HUES6 (cell line): ENCODE measurements around the gene AMBP.

Experiments
- H3K27ac ChIP-seq: 2 replicates; pipeline ENCODE4 v1.7.0; 2013; ENCODE audit warnings: low read depth, mild to moderate bottlenecking, low read length, inconsistent platforms
- H3K27me3 ChIP-seq: 2 replicates; pipeline ENCODE4 v1.6.1; 2013; ENCODE audit warnings: low read length; ENCODE audit not compliant: control insufficient read depth, insufficient read depth
- H3K36me3 ChIP-seq: 2 replicates; pipeline ENCODE4 v1.6.1; 2013; ENCODE audit warnings: low read length; ENCODE audit not compliant: control insufficient read depth, insufficient read depth
- H3K4me1 ChIP-seq: 2 replicates; pipeline ENCODE4 v1.6.1; 2013; ENCODE audit warnings: low read length; ENCODE audit not compliant: control insufficient read depth, insufficient read depth
- H3K4me3 ChIP-seq: 2 replicates; pipeline ENCODE4 v1.5.1; 2013; ENCODE audit warnings: low read depth, low read length
- H3K9ac ChIP-seq: one replicate; pipeline ENCODE4 v1.6.1; 2013; ENCODE audit warnings: mild to moderate bottlenecking, low read length
- H3K9me3 ChIP-seq: 2 replicates; pipeline ENCODE4 v1.6.1; 2013; ENCODE audit warnings: low read depth, low read length; ENCODE audit not compliant: control insufficient read depth, insufficient read depth

The AMBP gene

GRCh38 chr9:114014044-114014443, 64.1 kb downstream of the AMBP start:
- Histone ChIP-seq H3K4me3 (no peak overlapping the region), H3K27ac (no peak overlapping the region), H3K4me1 (no peaks in the 10 kb centered on the region; the same call in 1 of the 2 replicates), H3K27me3 (no peaks in the 10 kb centered on the region), H3K9ac (no peak overlapping the region), H3K9me3 (no peaks in the 10 kb centered on the region), H3K36me3 (peaks cover 36% of the 10 kb centered on the region)

DNA sequence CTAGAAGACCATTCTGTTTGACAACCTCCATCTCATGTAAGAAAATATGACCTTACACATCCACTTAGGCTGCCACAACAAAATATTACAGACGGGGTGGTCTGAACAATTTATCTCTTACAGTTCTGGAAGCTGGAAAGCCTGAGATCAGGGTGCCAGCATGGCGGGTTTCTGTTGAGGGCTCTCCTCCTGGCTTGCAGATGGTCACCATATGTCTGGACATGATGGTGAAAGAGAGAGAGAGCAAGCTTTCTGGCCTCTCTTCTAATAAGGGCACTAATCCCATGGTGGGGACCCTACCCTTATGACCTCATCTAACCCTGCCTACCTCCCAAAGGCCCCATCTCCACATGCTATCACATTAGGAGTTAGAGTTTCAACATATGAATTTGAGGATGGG, 66.0 kb downstream of the AMBP start:
- no peaks in the 10 kb centered on the region for H3K27me3 ChIP-seq
- H3K9me3 ChIP-seq = no peaks in the 10 kb centered on the region
- H3K4me3 ChIP-seq = no peak overlapping the region
- H3K9ac ChIP-seq = no peak overlapping the region
- H3K4me1 ChIP-seq = no peaks in the 10 kb centered on the region; the same call in 1 of the 2 replicates
- H3K36me3 ChIP-seq = peaks cover 37% of the 10 kb centered on the region
- no peak overlapping the region for H3K27ac ChIP-seq

DNA sequence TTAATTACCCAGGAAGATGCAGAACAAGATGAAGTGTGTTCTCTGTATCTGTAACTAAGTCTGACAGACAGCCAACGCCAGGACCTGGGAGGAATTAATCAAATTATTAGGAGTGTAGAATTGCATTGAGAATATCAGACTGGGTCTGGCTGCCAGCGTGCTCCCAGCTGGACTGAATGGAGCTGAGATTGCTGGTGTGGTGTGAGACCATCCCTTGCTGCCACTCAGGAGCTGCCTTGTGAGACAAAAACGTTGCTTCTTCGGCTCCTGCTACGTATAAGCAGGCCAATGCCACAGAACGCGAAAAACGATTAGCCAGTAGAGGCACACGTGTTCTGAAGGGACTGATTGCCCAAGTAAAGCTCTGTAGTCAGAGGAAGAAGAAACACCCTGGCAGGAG, 66.8 kb downstream of the AMBP start:
- no peaks in the 10 kb centered on the region for H3K9me3 ChIP-seq
- no peaks in the 10 kb centered on the region for H3K27me3 ChIP-seq
- H3K4me3 ChIP-seq = no peak overlapping the region
- H3K27ac ChIP-seq = no peak overlapping the region
- no peaks in the 10 kb centered on the region; the same call in 1 of the 2 replicates for H3K4me1 ChIP-seq
- peaks cover 40% of the 10 kb centered on the region for H3K36me3 ChIP-seq
- H3K9ac ChIP-seq = no peak overlapping the region
